Measurements from ENCODE around the gene QKI.

DNA sequence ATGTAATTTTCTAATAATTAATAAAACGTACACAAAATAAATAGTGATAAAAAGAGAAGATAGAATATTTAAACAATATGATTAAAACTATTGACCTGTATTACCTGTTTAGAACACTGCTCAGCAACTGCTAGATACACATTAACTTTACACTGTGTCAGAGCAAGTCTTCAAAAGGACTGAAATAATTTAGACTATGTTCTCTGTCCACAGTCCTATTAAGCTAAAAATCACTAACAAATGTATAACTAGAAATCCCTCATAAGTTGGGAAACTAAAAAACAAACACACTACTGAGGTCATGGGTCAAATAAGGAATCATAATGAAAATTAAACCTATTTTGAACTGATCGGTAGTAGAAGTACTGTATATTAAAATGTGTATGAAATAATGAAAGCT is 181.7 kb downstream of the QKI start:
- TF ChIP-seq CTCF (IDR thresholded peaks at IDR 0.05; ENCODE audit: insufficient read depth, low read depth, low read length) (no peak), EZH2 (IDR thresholded peaks at IDR 0.05; ENCODE audit: insufficient read depth, low read length) (no peak)
